HepG2 (cell line): Measurements from ENCODE around the gene DUS2. TPM values are rescaled to one million over a fixed set of nuclear protein-coding genes. Genes with fewer than 3 reads are reported as not detected.

ENCODE experiments used
- CHD2 ChIP-seq: IDR thresholded peaks from 2 replicates; pipeline ENCODE4 v1.6.1; 2011; ENCODE audit warnings: low read depth, low read length, improper control_type of control experiment
- DR1 ChIP-seq: sonication (generic); formaldehyde crosslinking; IDR thresholded peaks from 2 replicates; pipeline ENCODE4 v1.8.0; 2021; ENCODE audit warnings: mild to moderate bottlenecking, missing genetic modification reagents, inconsistent platforms
- FOSL1 ChIP-seq: sonication (generic); formaldehyde crosslinking; IDR thresholded peaks from 2 replicates; pipeline ENCODE4 v1.9.0; 2021; ENCODE audit warnings: missing genetic modification reagents, borderline replicate concordance
- FOSL2 ChIP-seq: sonication (generic); formaldehyde crosslinking; IDR thresholded peaks from 2 replicates; pipeline ENCODE4 v1.4.0; 2020; ENCODE audit warnings: missing genetic modification reagents
- HCFC1 ChIP-seq: fragments of 150-350 bp; IDR thresholded peaks from 2 replicates; pipeline ENCODE4 v1.6.1; 2014; ENCODE audit warnings: low read depth, low read length
- HHEX ChIP-seq: IDR thresholded peaks from 2 replicates; pipeline ENCODE4 v1.6.1; 2016; ENCODE audit warnings: control low read depth
- MTF1 ChIP-seq: sonication (generic); formaldehyde crosslinking; IDR thresholded peaks from 2 replicates; pipeline ENCODE4 v1.5.0; 2020; ENCODE audit warnings: missing genetic modification reagents
- NRL ChIP-seq: sonication (generic); formaldehyde crosslinking; IDR thresholded peaks from 2 replicates; pipeline ENCODE4 v1.5.0; 2020; ENCODE audit warnings: missing genetic modification reagents, mild to moderate bottlenecking, moderate library complexity, borderline replicate concordance
- REXO4 ChIP-seq: sonication (generic); formaldehyde crosslinking; IDR thresholded peaks from 2 replicates; pipeline ENCODE4 v1.8.0; 2022; ENCODE audit warnings: missing genetic modification reagents, mild to moderate bottlenecking, borderline replicate concordance
- SAP130 ChIP-seq: IDR thresholded peaks from 2 replicates; pipeline ENCODE4 v1.6.1; 2016; ENCODE audit warnings: low read depth
- SKI ChIP-seq: fragments of 450-650 bp; IDR thresholded peaks from one replicate; pipeline ENCODE4 v1.6.1; 2018; ENCODE audit warnings: mild to moderate bottlenecking; ENCODE audit not compliant: partially characterized antibody
- SMAD1 ChIP-seq: sonication (generic); formaldehyde crosslinking; IDR thresholded peaks from 2 replicates; pipeline ENCODE4 v1.4.0; 2020; ENCODE audit warnings: missing genetic modification reagents, low read depth, mild to moderate bottlenecking, borderline replicate concordance
- SP5 ChIP-seq: IDR thresholded peaks from 2 replicates; pipeline ENCODE4 v1.6.1; 2016; ENCODE audit warnings: low read depth, borderline replicate concordance
- STAT5B ChIP-seq: sonication (generic); formaldehyde crosslinking; IDR thresholded peaks from 2 replicates; pipeline ENCODE4 v1.4.0; 2020; ENCODE audit warnings: missing genetic modification reagents
- ZNF263 ChIP-seq: sonication (generic); formaldehyde crosslinking; IDR thresholded peaks from 2 replicates; pipeline ENCODE4 v1.4.0; 2020; ENCODE audit warnings: missing genetic modification reagents
- ZNF430 ChIP-seq: sonication (generic); formaldehyde crosslinking; IDR thresholded peaks from 2 replicates; pipeline ENCODE4 v1.9.0; 2021; ENCODE audit warnings: mild to moderate bottlenecking, missing genetic modification reagents
- ZNF660 ChIP-seq: sonication (generic); formaldehyde crosslinking; IDR thresholded peaks from 2 replicates; pipeline ENCODE4 v1.5.1; 2020; ENCODE audit warnings: mild to moderate bottlenecking, low read depth, missing genetic modification reagents, borderline replicate concordance
- ZNF878 ChIP-seq: sonication (generic); formaldehyde crosslinking; IDR thresholded peaks from 2 replicates; pipeline ENCODE4 v1.8.1; 2023; ENCODE audit warnings: mild to moderate bottlenecking, missing genetic modification reagents, moderate library complexity
- polyA plus RNA-seq, 8 experiments: library from polyadenylated mRNA; depleted of rRNA in 3 of 8; stranded (reverse) in 7 of 8; unstranded in 1 of 8; fragments of >200 nt; fragmentation: Illumina TruSeq in 4 of 8; extraction: Trizol in 4 of 8; gene quantifications; 2 replicates each; pipeline versions ENCODE4 v1.2.1 to v1.2.3, GENCODE V29; 2011 to 2016; ENCODE audit warnings: low read depth in 4 of 8, missing spikeins in 1 of 8, mixed read lengths in 1 of 8; ENCODE audit not compliant: insufficient read depth in 1 of 8
- total RNA-seq, 5 experiments: library from RNA; depleted of rRNA; stranded (reverse); fragments of >200 nt; fragmentation: Illumina TruSeq; extraction: Trizol; gene quantifications; 2 replicates each; pipeline ENCODE4 v1.2.3, GENCODE V29; 2016; ENCODE audit warnings: low read depth in 1 of 5
- TF ChIP-seq, protein P1 (sequence below), 2 experiments: sonication (generic) in 1 of 2; formaldehyde crosslinking in 1 of 2; IDR thresholded peaks; 2 replicates each; pipeline versions ENCODE4 v1.4.0 to v1.6.1; 2016 to 2020; ENCODE audit warnings: borderline replicate concordance in 1 of 2, low read depth in 1 of 2, mild to moderate bottlenecking in 1 of 2, missing genetic modification reagents in 1 of 2
- TF ChIP-seq, protein P2 (sequence below): sonication (generic); formaldehyde crosslinking; IDR thresholded peaks from 2 replicates; pipeline ENCODE4 v1.4.0; 2020; ENCODE audit warnings: missing genetic modification reagents, mild to moderate bottlenecking, borderline replicate concordance
- TF ChIP-seq, protein P3 (sequence below): sonication (generic); formaldehyde crosslinking; IDR thresholded peaks from 2 replicates; pipeline ENCODE4 v1.4.0; 2020; ENCODE audit warnings: low read depth, mild to moderate bottlenecking, missing genetic modification reagents
- TF ChIP-seq, protein P4 (sequence below): IDR thresholded peaks from 2 replicates; pipeline ENCODE4 v1.6.1; 2016; ENCODE audit warnings: missing compliant biosample characterization, missing genetic modification reagents, borderline replicate concordance

The DUS2 gene
- total and polyA plus RNA-seq, 2 of the 13 experiments (the other 11 are each of a cell fraction or from before 2014, with no cell fraction given): 17.8 to 25.1 TPM

DNA sequence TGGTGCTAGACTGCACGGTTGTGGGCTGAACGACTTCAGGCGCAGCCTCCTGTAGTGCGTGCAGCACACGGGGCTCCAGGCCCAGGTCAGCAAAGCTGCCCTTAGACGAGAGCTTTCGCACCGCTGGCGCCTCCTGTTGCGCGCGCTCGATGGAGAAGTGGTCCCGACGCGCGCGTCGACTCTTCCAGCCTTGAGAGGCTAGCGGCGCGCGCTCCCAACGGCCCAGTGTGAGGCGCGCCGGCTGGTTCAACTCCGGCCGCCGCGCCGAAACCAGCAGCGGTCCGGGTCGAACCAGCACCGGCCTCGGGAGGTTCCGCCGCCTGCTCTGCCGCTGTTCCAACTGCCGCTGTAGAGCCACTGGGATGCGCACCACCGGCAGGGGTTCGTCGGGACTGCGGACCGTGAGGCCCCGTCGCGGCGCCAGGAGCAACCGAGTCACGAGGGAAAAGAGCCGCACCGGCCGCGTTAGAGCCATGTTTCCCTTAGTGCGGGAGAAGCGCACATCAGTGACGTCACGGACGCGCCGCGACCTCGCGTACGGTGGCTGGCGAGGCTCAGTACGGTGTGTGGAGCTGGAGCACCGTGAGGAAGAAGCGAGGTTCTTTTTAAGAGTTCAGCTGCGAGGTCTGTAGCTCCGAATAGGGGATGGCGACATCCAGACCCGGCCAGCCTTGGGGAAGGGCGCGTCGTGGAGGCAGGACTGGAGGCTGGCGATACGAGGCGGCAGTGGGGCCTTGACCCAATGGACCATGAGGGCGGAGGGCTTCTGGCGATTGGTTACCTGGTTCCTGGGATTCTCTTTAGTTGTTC is at the start of gene DUS2, which contains the start of gene DDX28 (continued):
- TF ChIP-seq, protein P1, sequence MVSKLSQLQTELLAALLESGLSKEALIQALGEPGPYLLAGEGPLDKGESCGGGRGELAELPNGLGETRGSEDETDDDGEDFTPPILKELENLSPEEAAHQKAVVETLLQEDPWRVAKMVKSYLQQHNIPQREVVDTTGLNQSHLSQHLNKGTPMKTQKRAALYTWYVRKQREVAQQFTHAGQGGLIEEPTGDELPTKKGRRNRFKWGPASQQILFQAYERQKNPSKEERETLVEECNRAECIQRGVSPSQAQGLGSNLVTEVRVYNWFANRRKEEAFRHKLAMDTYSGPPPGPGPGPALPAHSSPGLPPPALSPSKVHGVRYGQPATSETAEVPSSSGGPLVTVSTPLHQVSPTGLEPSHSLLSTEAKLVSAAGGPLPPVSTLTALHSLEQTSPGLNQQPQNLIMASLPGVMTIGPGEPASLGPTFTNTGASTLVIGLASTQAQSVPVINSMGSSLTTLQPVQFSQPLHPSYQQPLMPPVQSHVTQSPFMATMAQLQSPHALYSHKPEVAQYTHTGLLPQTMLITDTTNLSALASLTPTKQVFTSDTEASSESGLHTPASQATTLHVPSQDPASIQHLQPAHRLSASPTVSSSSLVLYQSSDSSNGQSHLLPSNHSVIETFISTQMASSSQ (IDR thresholded peaks at IDR 0.05; ENCODE audit: low read depth): 0 out of 2 replicates have a peak, but pooled peaks have one; percentile 22
- TF ChIP-seq, protein P1 (CRISPR knock-in tag; IDR thresholded peaks at IDR 0.05; ENCODE audit: borderline replicate concordance): peak; percentile 90
- TF ChIP-seq FOSL2 (CRISPR knock-in tag) (peak; percentile 78), SAP130 (peak; percentile 99), MTF1 (no peak), SKI (peak; percentile 68), ZNF660 (0 out of 2 replicates have a peak, but pooled peaks have one; percentile 10), ZNF263 (CRISPR knock-in tag) (peak; percentile 96), HCFC1 (peak; percentile 90), HHEX (CRISPR knock-in tag) (0 out of 2 replicates have a peak, but pooled peaks have one; percentile 16), NRL (CRISPR knock-in tag) (peak; percentile 97), SP5 (CRISPR knock-in tag) (no peak), DR1 (CRISPR knock-in tag) (peak; percentile 73; the same call in 1 of the 2 replicates), SMAD1 (CRISPR knock-in tag) (peak; percentile 98), REXO4 (CRISPR knock-in tag) (peak; percentile 69; the same call in 1 of the 2 replicates), CHD2 (0 out of 2 replicates have a peak, but pooled peaks have one; percentile 10), STAT5B (CRISPR knock-in tag) (peak; percentile 8; the same call in 1 of the 2 replicates), FOSL1 (0 out of 2 replicates have a peak, but pooled peaks have one; percentile 8), ZNF430 (CRISPR knock-in tag) (peak; percentile 93), ZNF878 (no peak; the same call in 1 of the 2 replicates)
- TF ChIP-seq, protein P2, sequence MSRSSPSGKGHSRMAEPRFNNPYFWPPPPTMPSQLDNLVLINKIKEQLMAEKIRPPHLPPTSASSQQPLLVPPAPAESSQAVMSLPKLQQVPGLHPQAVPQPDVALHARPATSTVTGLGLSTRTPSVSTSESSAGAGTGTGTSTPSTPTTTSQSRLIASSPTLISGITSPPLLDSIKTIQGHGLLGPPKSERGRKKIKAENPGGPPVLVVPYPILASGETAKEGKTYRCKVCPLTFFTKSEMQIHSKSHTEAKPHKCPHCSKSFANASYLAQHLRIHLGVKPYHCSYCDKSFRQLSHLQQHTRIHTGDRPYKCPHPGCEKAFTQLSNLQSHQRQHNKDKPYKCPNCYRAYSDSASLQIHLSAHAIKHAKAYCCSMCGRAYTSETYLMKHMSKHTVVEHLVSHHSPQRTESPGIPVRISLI: peak; percentile 72; the same call in 1 of the 2 replicates
- TF ChIP-seq, protein P3, sequence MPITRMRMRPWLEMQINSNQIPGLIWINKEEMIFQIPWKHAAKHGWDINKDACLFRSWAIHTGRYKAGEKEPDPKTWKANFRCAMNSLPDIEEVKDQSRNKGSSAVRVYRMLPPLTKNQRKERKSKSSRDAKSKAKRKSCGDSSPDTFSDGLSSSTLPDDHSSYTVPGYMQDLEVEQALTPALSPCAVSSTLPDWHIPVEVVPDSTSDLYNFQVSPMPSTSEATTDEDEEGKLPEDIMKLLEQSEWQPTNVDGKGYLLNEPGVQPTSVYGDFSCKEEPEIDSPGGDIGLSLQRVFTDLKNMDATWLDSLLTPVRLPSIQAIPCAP (CRISPR knock-in tag): peak; percentile 25; the same call in 1 of the 2 replicates
- TF ChIP-seq, protein P4, sequence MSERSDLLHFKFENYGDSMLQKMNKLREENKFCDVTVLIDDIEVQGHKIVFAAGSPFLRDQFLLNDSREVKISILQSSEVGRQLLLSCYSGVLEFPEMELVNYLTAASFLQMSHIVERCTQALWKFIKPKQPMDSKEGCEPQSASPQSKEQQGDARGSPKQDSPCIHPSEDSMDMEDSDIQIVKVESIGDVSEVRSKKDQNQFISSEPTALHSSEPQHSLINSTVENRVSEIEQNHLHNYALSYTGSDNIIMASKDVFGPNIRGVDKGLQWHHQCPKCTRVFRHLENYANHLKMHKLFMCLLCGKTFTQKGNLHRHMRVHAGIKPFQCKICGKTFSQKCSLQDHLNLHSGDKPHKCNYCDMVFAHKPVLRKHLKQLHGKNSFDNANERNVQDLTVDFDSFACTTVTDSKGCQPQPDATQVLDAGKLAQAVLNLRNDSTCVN: peak; percentile 90
